HCT116 (cell line): ENCODE measurements around the gene NHSL1. TPM values are rescaled to one million over a fixed set of nuclear protein-coding genes. Genes with fewer than 3 reads are reported as not detected.

ENCODE experiments used
- ATAC-seq: fragments of 200-7000 bp; cut with Tn5 transposase; 2 replicates; pipeline ENCODE4 v1.9.1; 2020; ENCODE audit warnings: mild to moderate bottlenecking, moderate library complexity
- BruUV-seq: library from RNA; stranded (reverse); fragments of 400-500 nt; replicated peaks from 2 replicates; lab custom pipeline; 2021; lab: Mats Ljungman, UMichigan
- CTCF ChIA-PET: fragments of 300-600 bp; sonication (Branson Sonifier 250); formaldehyde crosslinking; loops from one replicate; lab custom pipeline; 2021; ENCODE audit warnings: antibody characterized with exemption; lab: Charles Lee
- POLR2A ChIA-PET: fragments of 300-600, 350-600 bp; sonication (Branson Sonifier 250); formaldehyde crosslinking; loops from one replicate; lab custom pipeline; 2021; ENCODE audit warnings: antibody characterized with exemption; lab: Charles Lee
- RAD21 ChIA-PET, 2 experiments: fragments of 300-600 bp; sonication (Branson Sonifier 250); formaldehyde crosslinking; loops; one replicate each; lab custom pipeline; 2023; ENCODE audit warnings: low total read pairs in 2 of 2; ENCODE audit not compliant: uncharacterized antibody in 2 of 2, unreplicated experiment in 2 of 2, low non-redundant PET in 1 of 2; lab: Charles Lee
- DNase-seq: peaks from one replicate; pipeline ENCODE4 v3.0.0-alpha.2; 2010; ENCODE audit warnings: low read depth, low spot score
- H2AFZ ChIP-seq: fragments of 200-600 bp; shearing (Covaris generic), sonication (generic); 2 replicates; pipeline ENCODE4 v1.6.1; 2017; ENCODE audit warnings: low read depth, mixed run types, mixed read lengths, antibody characterized with exemption, low read length; ENCODE audit not compliant: poor library complexity, severe bottlenecking
- H3K27ac ChIP-seq: 2 replicates; pipeline ENCODE4 v1.5.1; 2012; ENCODE audit warnings: low read depth, low read length
- H3K27me3 ChIP-seq: fragments of 200-600 bp; sonication (generic); 2 replicates; pipeline ENCODE4 v1.6.1; 2016; ENCODE audit warnings: mixed run types, low read length, mixed read lengths; ENCODE audit not compliant: insufficient read depth
- H3K36me3 ChIP-seq, 2 experiments: fragments of 200-500 bp in 1 of 2; fragments of 200-600 bp in 1 of 2; sonication (Bioruptor generic) in 1 of 2; sonication (generic) in 1 of 2; 2 replicates each; pipeline versions ENCODE4 v1.5.1 to v1.6.1; 2014 to 2016; ENCODE audit warnings: low read length in 2 of 2, inconsistent platforms in 1 of 2, mixed read lengths in 1 of 2, mixed run types in 1 of 2; ENCODE audit not compliant: insufficient read depth in 2 of 2, control insufficient read depth in 1 of 2
- H3K4me1 ChIP-seq, 2 experiments: fragments of 200-600 bp in 1 of 2; sonication (generic) in 1 of 2; 2 replicates each; pipeline versions ENCODE4 v1.5.1 to v1.6.1; 2012 to 2017; ENCODE audit warnings: low read length in 2 of 2, inconsistent platforms in 1 of 2, mild to moderate bottlenecking in 1 of 2, mixed read lengths in 1 of 2, mixed run types in 1 of 2, moderate library complexity in 1 of 2; ENCODE audit not compliant: insufficient read depth in 2 of 2, control insufficient read depth in 1 of 2
- H3K4me2 ChIP-seq: fragments of 200-600 bp; sonication (generic); 2 replicates; pipeline ENCODE4 v1.6.1; 2017; ENCODE audit warnings: mixed run types, low read length, mixed read lengths
- H3K4me3 ChIP-seq, 2 experiments: fragments of 200-600 bp in 1 of 2; sonication (generic) in 1 of 2; replicated peaks in 1 of 2; 2 replicates each; pipeline ENCODE4 v1.5.1; 2011 to 2016; ENCODE audit warnings: low read length in 2 of 2, control low read depth in 1 of 2, low read depth in 1 of 2, mild to moderate bottlenecking in 1 of 2, mixed read lengths in 1 of 2, mixed run types in 1 of 2
- H3K79me2 ChIP-seq: fragments of 200-600 bp; sonication (generic); 2 replicates; pipeline ENCODE4 v1.6.1; 2017; ENCODE audit warnings: mild to moderate bottlenecking, mixed run types, low read length, moderate library complexity, mixed read lengths; ENCODE audit not compliant: insufficient read depth
- H3K9ac ChIP-seq: fragments of 200-600 bp; sonication (generic); 2 replicates; pipeline ENCODE4 v1.6.1; 2016; ENCODE audit warnings: low read length, mixed read lengths
- H3K9me2 ChIP-seq: fragments of 200-600 bp; sonication (generic), shearing (Covaris generic); 2 replicates; pipeline ENCODE4 v1.6.1; 2017; ENCODE audit warnings: mixed run types, mild to moderate bottlenecking, moderate library complexity; ENCODE audit not compliant: insufficient read depth
- H3K9me3 ChIP-seq, 2 experiments: fragments of 200-500 bp in 1 of 2; fragments of 200-600 bp in 1 of 2; sonication (Bioruptor generic) in 1 of 2; sonication (generic) in 1 of 2; 2 replicates each; pipeline ENCODE4 v1.6.1; 2014 to 2017; ENCODE audit warnings: low read length in 2 of 2, mixed read lengths in 2 of 2, inconsistent platforms in 1 of 2, low read depth in 1 of 2, mild to moderate bottlenecking in 1 of 2, mixed run types in 1 of 2, moderate library complexity in 1 of 2; ENCODE audit not compliant: control insufficient read depth in 1 of 2, insufficient read depth in 1 of 2
- H4K20me1 ChIP-seq: fragments of 200-600 bp; sonication (generic), shearing (Covaris generic); 2 replicates; pipeline ENCODE4 v1.6.1; 2017; ENCODE audit warnings: mixed run types, mild to moderate bottlenecking, moderate library complexity; ENCODE audit not compliant: insufficient read depth
- CEBPB ChIP-seq: IDR thresholded peaks from 2 replicates; pipeline ENCODE4 v1.6.1; 2012; ENCODE audit warnings: low read depth
- POLR2A ChIP-seq: IDR thresholded peaks from 2 replicates; pipeline ENCODE4 v1.7.0; 2011; ENCODE audit warnings: borderline replicate concordance; ENCODE audit not compliant: insufficient read depth, insufficient read length; ENCODE audit errors: extremely low read depth
- POLR2AphosphoS5 ChIP-seq: IDR thresholded peaks from 2 replicates; pipeline ENCODE4 v1.6.1; 2011; ENCODE audit warnings: mild to moderate bottlenecking, low read depth, low read length, moderate library complexity
- RAD21 ChIP-seq: IDR thresholded peaks from 2 replicates; pipeline ENCODE4 v1.6.1; 2012; ENCODE audit warnings: low read depth, mild to moderate bottlenecking
- ZFX ChIP-seq: fragments of 450-650 bp; IDR thresholded peaks from 2 replicates; pipeline ENCODE4 v1.6.1; 2017
- ZNF274 ChIP-seq: fragments of 200-500 bp; sonication (Bioruptor generic); IDR thresholded peaks from 2 replicates; pipeline ENCODE4 v1.6.1; 2014; ENCODE audit warnings: mild to moderate bottlenecking, low read depth, low read length, inconsistent platforms
- intact Hi-C: fragments of 100-400 bp; cut with micrococcal nuclease; formaldehyde crosslinking; loops from 2 replicates; pipeline ENCODE4 v1.10.0; 2022
- total RNA-seq: library from RNA; stranded (reverse); gene quantifications from one replicate; pipeline ENCODE4 v1.2.1, GENCODE V29; 2021; ENCODE audit not compliant: unreplicated experiment
- TF ChIP-seq, protein P1 (sequence below): IDR thresholded peaks from 2 replicates; pipeline ENCODE4 v1.6.1; 2011; ENCODE audit warnings: mild to moderate bottlenecking, low read length, moderate library complexity; ENCODE audit not compliant: insufficient replicate concordance; ENCODE audit errors: extremely low read depth
- TF ChIP-seq, protein P2 (sequence below), 3 experiments: fragments of 200-600 bp in 1 of 3; sonication (generic) in 1 of 3; IDR thresholded peaks in 2 of 3; conservative IDR thresholded peaks in 1 of 3; 2 replicates each; pipeline ENCODE4 v1.5.1; 2012 to 2017; ENCODE audit warnings: low read depth in 2 of 3, low read length in 2 of 3, antibody characterized with exemption in 1 of 3, borderline replicate concordance in 1 of 3, control low read depth in 1 of 3, mild to moderate bottlenecking in 1 of 3, mixed read lengths in 1 of 3, mixed run types in 1 of 3, moderate library complexity in 1 of 3; ENCODE audit not compliant: insufficient read depth in 1 of 3
- TF ChIP-seq, protein P3 (sequence below): IDR thresholded peaks from 2 replicates; pipeline ENCODE4 v1.6.1; 2012

Gene NHSL1
- total RNA-seq, 1 experiment from 2014 or later: 15.4 TPM

DNA sequence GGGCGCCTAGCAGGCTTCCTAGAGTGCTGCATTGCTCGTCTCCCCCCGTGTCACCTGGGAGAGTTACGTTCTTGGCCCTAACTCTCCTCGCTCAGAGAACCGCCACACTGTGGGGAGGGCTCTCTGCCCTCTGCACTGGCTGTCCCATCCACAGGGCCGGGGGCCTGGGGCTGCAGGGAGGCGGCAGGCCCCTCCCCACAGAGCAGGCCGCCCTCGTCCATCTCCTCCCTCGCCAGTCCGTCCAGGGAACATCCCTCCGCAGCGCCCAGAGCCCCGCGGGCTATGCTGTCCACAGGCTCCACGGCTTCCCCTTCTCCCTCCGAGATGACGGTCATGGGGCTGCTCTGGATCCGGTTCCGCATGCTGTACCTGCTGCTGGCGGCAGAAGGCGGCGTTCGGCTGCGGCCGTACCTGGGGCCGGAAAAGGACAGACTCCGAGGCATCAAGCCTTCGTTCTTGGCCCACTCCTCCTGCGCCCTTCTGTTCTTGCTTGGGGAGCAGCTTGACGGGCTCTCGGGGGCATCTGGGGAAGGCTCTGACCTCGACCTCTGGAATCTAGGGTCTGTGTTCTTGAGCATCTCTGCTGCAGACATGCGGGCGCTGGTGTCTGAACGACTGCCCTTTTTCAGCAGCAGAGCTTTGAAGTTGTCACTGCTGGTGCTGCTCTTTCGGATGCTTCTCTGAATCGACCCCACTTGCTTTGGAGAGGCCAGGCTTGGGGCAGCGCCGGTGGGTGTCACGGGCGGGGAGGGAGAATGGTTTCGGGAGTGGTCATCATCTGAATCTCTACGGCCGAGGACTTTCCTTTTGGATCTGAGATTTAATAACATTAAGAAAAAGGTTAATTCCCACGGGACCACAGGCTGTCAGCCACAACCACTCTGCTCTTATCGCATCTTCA is 75.0 kb downstream of the NHSL1 start:
- POLR2A ChIA-PET: no interaction called here
- H3K27me3 ChIP-seq: no peaks in the 10 kb centered on the region
- H3K9me3 ChIP-seq: no peaks in the 10 kb centered on the region
- no peak overlapping the region for H3K27ac ChIP-seq
- no peaks in the 10 kb centered on the region for H3K79me2 ChIP-seq
- no peak overlapping the region for H3K9ac ChIP-seq
- ATAC-seq (no peak), DNase-seq (no peak)
- H3K4me3 ChIP-seq: no peak overlapping the region
- H3K4me1 ChIP-seq: no peaks in the 10 kb centered on the region
- H3K9me2 ChIP-seq: no peaks in the 10 kb centered on the region
- RAD21 ChIA-PET: no interaction called here
- H3K36me3 ChIP-seq: no peaks in the 10 kb centered on the region
- CTCF ChIA-PET: no interaction called here
- TF ChIP-seq, protein P1, sequence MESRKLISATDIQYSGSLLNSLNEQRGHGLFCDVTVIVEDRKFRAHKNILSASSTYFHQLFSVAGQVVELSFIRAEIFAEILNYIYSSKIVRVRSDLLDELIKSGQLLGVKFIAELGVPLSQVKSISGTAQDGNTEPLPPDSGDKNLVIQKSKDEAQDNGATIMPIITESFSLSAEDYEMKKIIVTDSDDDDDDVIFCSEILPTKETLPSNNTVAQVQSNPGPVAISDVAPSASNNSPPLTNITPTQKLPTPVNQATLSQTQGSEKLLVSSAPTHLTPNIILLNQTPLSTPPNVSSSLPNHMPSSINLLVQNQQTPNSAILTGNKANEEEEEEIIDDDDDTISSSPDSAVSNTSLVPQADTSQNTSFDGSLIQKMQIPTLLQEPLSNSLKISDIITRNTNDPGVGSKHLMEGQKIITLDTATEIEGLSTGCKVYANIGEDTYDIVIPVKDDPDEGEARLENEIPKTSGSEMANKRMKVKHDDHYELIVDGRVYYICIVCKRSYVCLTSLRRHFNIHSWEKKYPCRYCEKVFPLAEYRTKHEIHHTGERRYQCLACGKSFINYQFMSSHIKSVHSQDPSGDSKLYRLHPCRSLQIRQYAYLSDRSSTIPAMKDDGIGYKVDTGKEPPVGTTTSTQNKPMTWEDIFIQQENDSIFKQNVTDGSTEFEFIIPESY: no peak
- TF ChIP-seq, protein P2, sequence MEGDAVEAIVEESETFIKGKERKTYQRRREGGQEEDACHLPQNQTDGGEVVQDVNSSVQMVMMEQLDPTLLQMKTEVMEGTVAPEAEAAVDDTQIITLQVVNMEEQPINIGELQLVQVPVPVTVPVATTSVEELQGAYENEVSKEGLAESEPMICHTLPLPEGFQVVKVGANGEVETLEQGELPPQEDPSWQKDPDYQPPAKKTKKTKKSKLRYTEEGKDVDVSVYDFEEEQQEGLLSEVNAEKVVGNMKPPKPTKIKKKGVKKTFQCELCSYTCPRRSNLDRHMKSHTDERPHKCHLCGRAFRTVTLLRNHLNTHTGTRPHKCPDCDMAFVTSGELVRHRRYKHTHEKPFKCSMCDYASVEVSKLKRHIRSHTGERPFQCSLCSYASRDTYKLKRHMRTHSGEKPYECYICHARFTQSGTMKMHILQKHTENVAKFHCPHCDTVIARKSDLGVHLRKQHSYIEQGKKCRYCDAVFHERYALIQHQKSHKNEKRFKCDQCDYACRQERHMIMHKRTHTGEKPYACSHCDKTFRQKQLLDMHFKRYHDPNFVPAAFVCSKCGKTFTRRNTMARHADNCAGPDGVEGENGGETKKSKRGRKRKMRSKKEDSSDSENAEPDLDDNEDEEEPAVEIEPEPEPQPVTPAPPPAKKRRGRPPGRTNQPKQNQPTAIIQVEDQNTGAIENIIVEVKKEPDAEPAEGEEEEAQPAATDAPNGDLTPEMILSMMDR (IDR thresholded peaks at IDR 0.05 in 2 of 3, conservative IDR thresholded peaks at IDR 0.05 in 1 of 3; ENCODE audit: borderline replicate concordance in 1 of 3, insufficient read depth in 1 of 3, low read depth in 2 of 3, low read length in 2 of 3): no peak
- TF ChIP-seq ZFX (no peak), POLR2A (no peak), CEBPB (no peak), ZNF274 (no peak), POLR2AphosphoS5 (no peak), RAD21 (no peak)
- TF ChIP-seq, protein P3, sequence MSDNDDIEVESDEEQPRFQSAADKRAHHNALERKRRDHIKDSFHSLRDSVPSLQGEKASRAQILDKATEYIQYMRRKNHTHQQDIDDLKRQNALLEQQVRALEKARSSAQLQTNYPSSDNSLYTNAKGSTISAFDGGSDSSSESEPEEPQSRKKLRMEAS: no peak
- intact Hi-C loops: no loop called here
- H2AFZ ChIP-seq: no peak overlapping the region
- BruUV-seq: no TSS peak
- no peaks in the 10 kb centered on the region for H4K20me1 ChIP-seq
- H3K4me2 ChIP-seq: no peak overlapping the region
